SK-N-SH treated with all-trans-retinoic acid at 6 μM for 48 hours (cell line): Measurements from ENCODE around the gene TRMT112.

Source experiments
- ATAC-seq: fragments of 200-7000 bp; cut with Tn5 transposase; 3 replicates; pipeline ENCODE4 v1.9.1; 2020; ENCODE audit warnings: mild to moderate bottlenecking, moderate library complexity
- ARNTL ChIP-seq: fragments of 450-650 bp; formaldehyde crosslinking; IDR thresholded peaks from 2 replicates; pipeline ENCODE4 v1.5.0; 2020; ENCODE audit warnings: low read depth, mild to moderate bottlenecking, moderate library complexity, borderline replicate concordance
- BACH2 ChIP-seq: fragments of 250-450 bp; sonication (Bioruptor Pico); IDR thresholded peaks from 2 replicates; pipeline ENCODE4 v1.9.0; 2021; ENCODE audit warnings: mild to moderate bottlenecking, borderline replicate concordance
- CREB5 ChIP-seq: fragments of 250-450 bp; sonication (Bioruptor Pico); IDR thresholded peaks from 2 replicates; pipeline ENCODE4 v1.5.1; 2020; ENCODE audit warnings: low read depth, mild to moderate bottlenecking, moderate library complexity
- CSDC2 ChIP-seq: fragments of 250-450 bp; sonication (Bioruptor Pico); IDR thresholded peaks from 2 replicates; pipeline ENCODE4 v1.5.0; 2020; ENCODE audit warnings: mild to moderate bottlenecking, moderate library complexity
- CSRNP3 ChIP-seq: fragments of 250-450 bp; sonication (Bioruptor Pico); IDR thresholded peaks from 2 replicates; pipeline ENCODE4 v1.5.1; 2021; ENCODE audit warnings: mild to moderate bottlenecking, moderate library complexity
- ESRRG ChIP-seq: fragments of 250-450 bp; sonication (Bioruptor Pico); IDR thresholded peaks from 2 replicates; pipeline ENCODE4 v1.6.1; 2021; ENCODE audit warnings: mild to moderate bottlenecking
- GLIS3 ChIP-seq: fragments of 250-450 bp; sonication (Bioruptor Pico); IDR thresholded peaks from 2 replicates; pipeline ENCODE4 v1.5.0; 2020; ENCODE audit warnings: mild to moderate bottlenecking, moderate library complexity
- ISL1 ChIP-seq: fragments of 250-450 bp; sonication (Bioruptor Pico); IDR thresholded peaks from 2 replicates; pipeline ENCODE4 v2.1.2; 2022; ENCODE audit warnings: mild to moderate bottlenecking, moderate library complexity
- OSR1 ChIP-seq: fragments of 250-450 bp; sonication (Bioruptor Pico); IDR thresholded peaks from 2 replicates; pipeline ENCODE4 v1.8.0; 2022; ENCODE audit warnings: moderate library complexity, mild to moderate bottlenecking, inconsistent platforms
- PATZ1 ChIP-seq: fragments of 250-450 bp; sonication (Bioruptor Pico); IDR thresholded peaks from 2 replicates; pipeline ENCODE4 v1.8.0; 2020; ENCODE audit warnings: mild to moderate bottlenecking, moderate library complexity, borderline replicate concordance
- PPARA ChIP-seq: fragments of 250-450 bp; sonication (Bioruptor Pico); IDR thresholded peaks from 2 replicates; pipeline ENCODE4 v1.5.0; 2020; ENCODE audit warnings: mild to moderate bottlenecking, borderline replicate concordance
- RARB ChIP-seq: fragments of 250-450 bp; sonication (Bioruptor Pico); IDR thresholded peaks from 2 replicates; pipeline ENCODE4 v1.8.0; 2021; ENCODE audit warnings: mild to moderate bottlenecking, moderate library complexity
- SNAI2 ChIP-seq: fragments of 250-450 bp; sonication (Bioruptor Pico); IDR thresholded peaks from 2 replicates; pipeline ENCODE4 v1.5.0; 2020; ENCODE audit warnings: mild to moderate bottlenecking, moderate library complexity
- TOX ChIP-seq: fragments of 250-450 bp; sonication (Bioruptor Pico); IDR thresholded peaks from 2 replicates; pipeline ENCODE4 v1.8.0; 2021; ENCODE audit warnings: mild to moderate bottlenecking, moderate library complexity, borderline replicate concordance
- TSHZ2 ChIP-seq: fragments of 250-450 bp; sonication (Bioruptor Pico); IDR thresholded peaks from 2 replicates; pipeline ENCODE4 v1.5.0; 2020; ENCODE audit warnings: mild to moderate bottlenecking, moderate library complexity
- ZC3H10 ChIP-seq: fragments of 250-450 bp; sonication (Bioruptor Pico); IDR thresholded peaks from 2 replicates; pipeline ENCODE4 v1.5.1; 2021; ENCODE audit warnings: mild to moderate bottlenecking, moderate library complexity
- ZFP3 ChIP-seq: fragments of 250-450 bp; sonication (Bioruptor Pico); IDR thresholded peaks from 2 replicates; pipeline ENCODE4 v1.5.0; 2020; ENCODE audit warnings: mild to moderate bottlenecking, moderate library complexity
- ZNF565 ChIP-seq: fragments of 450-650 bp; formaldehyde crosslinking; conservative IDR thresholded peaks from 2 replicates; pipeline ENCODE4 v1.5.0; 2020; ENCODE audit warnings: low read depth, mild to moderate bottlenecking, moderate library complexity
- ZNF70 ChIP-seq: fragments of 450-650 bp; formaldehyde crosslinking; IDR thresholded peaks from 2 replicates; pipeline ENCODE4 v1.5.0; 2020; ENCODE audit warnings: mild to moderate bottlenecking, moderate library complexity
- ZNF8 ChIP-seq: fragments of 450-650 bp; formaldehyde crosslinking; IDR thresholded peaks from 2 replicates; pipeline ENCODE4 v1.5.0; 2020; ENCODE audit warnings: mild to moderate bottlenecking, moderate library complexity

TRMT112 gene

GRCh38 chr11:64299847-64300648, 17.3 kb downstream of the TRMT112 start, which contains the start of gene CATSPERZ:
TSS of gene CATSPERZ (plus strand) at chr11:64300358. CDS start at chr11:64300411, 53 bp downstream.
- no peak for ATAC-seq

GRCh38 chr11:64298966-64299846, 18.2 kb downstream of the TRMT112 start:
- TF ChIP-seq PATZ1 (no peak), TSHZ2 (no peak), ZFP3 (no peak), SNAI2 (CRISPR knock-in tag) (no peak), PPARA (no peak), ZNF70 (CRISPR knock-in tag) (no peak), CREB5 (no peak), ESRRG (CRISPR knock-in tag) (no peak), CSDC2 (CRISPR knock-in tag) (no peak), CSRNP3 (CRISPR knock-in tag) (no peak), TOX (no peak), ZNF8 (CRISPR knock-in tag) (no peak), ISL1 (no peak), GLIS3 (no peak), RARB (CRISPR knock-in tag) (no peak), BACH2 (CRISPR knock-in tag) (no peak), ZC3H10 (CRISPR knock-in tag) (no peak), OSR1 (CRISPR knock-in tag) (no peak), ZNF565 (CRISPR knock-in tag) (no peak), ARNTL (CRISPR knock-in tag) (no peak)
- no peak for ATAC-seq

More at GRCh38 chr11:64299847-64300648, 17.3 kb downstream of the TRMT112 start, which contains the start of gene CATSPERZ:
- TF ChIP-seq ZNF70 (CRISPR knock-in tag) (no peak), ISL1 (no peak), TOX (no peak), PPARA (no peak)

- TF ChIP-seq ZNF565 (CRISPR knock-in tag), result no peak
- no peak for ATAC-seq
Measured at GRCh38 chr11:64297699-64298358, 19.5 kb downstream of the TRMT112 start.
